IPS-NIHi7 (cell line): Measurements from ENCODE around the gene GRIPAP1.
A peak's percentile ranks its signal among the peaks of the same experiment; 100 is the strongest.

ENCODE experiments used
- DNase-seq: peaks from one replicate; pipeline ENCODE4 v3.0.0; 2012; ENCODE audit warnings: mixed read lengths; ENCODE audit errors: extremely low spot score

Gene GRIPAP1

GRCh38 chrX:48961585-48962091 is 40.4 kb downstream of the GRIPAP1 start:
- no peak for DNase-seq

GRCh38 chrX:48960291-48960690 is 41.8 kb downstream of the GRIPAP1 start:
- no peak for DNase-seq

GRCh38 chrX:48958635-48959094 is 43.4 kb downstream of the GRIPAP1 start:
- no peak for DNase-seq

GRCh38 chrX:48957827-48958634 is 44.0 kb downstream of the GRIPAP1 start:
- peak; percentile 92 for DNase-seq

- DNase-seq, result peak; percentile 63
Observed at GRCh38 chrX:48957477-48957826, 44.6 kb downstream of the GRIPAP1 start, which contains the start of gene OTUD5. Gene OTUD5, minus strand, starts transcription at chrX:48957607. Its CDS starts 37 bp downstream, at chrX:48957570.

GRCh38 chrX:48956728-48957414 is 45.2 kb downstream of the GRIPAP1 start:
- no peak for DNase-seq

- DNase-seq, result no peak
Observed at GRCh38 chrX:48948589-48948988, 53.5 kb downstream of the GRIPAP1 start.

GRCh38 chrX:48945517-48946348 is 56.3 kb downstream of the GRIPAP1 start:
- DNase-seq, result peak; percentile 65

- no peak for DNase-seq
Observed at GRCh38 chrX:48942895-48943294, 59.2 kb downstream of the GRIPAP1 start.

- no peak for DNase-seq
Observed at GRCh38 chrX:48940404-48940955, 61.6 kb downstream of the GRIPAP1 start.

GRCh38 chrX:48939524-48940228 is 62.4 kb downstream of the GRIPAP1 start:
- no peak for DNase-seq

- no peak for DNase-seq
Observed at GRCh38 chrX:48938721-48939425, 63.2 kb downstream of the GRIPAP1 start.

- peak; percentile 35 for DNase-seq
Observed at GRCh38 chrX:48937054-48937907, 64.8 kb downstream of the GRIPAP1 start.

GRCh38 chrX:48936429-48937053 is 65.5 kb downstream of the GRIPAP1 start:
- DNase-seq, result no peak

- no peak for DNase-seq
Observed at GRCh38 chrX:48935301-48935670, 66.8 kb downstream of the GRIPAP1 start.

GRCh38 chrX:48934581-48935300 is 67.3 kb downstream of the GRIPAP1 start:
- DNase-seq, result no peak

GRCh38 chrX:48933757-48934156 is 68.3 kb downstream of the GRIPAP1 start:
- DNase-seq, result no peak

GRCh38 chrX:48927736-48928382 is 74.2 kb downstream of the GRIPAP1 start:
- no peak for DNase-seq
